Endometrium (tissue), 2 donors: ENCODE results near the gene HSD17B4.
"Not testable (repeated sequence)": the region's sequence is repeated elsewhere in the genome, so short reads cannot be mapped to it uniquely, and the experiment has no call there.

Experiments
- FAIRE-seq: peaks from 2 replicates; lab custom pipeline; 2012; peaks lifted over from hg19 to GRCh38; lab: Jason Lieb, UNC
- donor health status: control.
- donor health status: control.

HSD17B4 gene

DNA sequence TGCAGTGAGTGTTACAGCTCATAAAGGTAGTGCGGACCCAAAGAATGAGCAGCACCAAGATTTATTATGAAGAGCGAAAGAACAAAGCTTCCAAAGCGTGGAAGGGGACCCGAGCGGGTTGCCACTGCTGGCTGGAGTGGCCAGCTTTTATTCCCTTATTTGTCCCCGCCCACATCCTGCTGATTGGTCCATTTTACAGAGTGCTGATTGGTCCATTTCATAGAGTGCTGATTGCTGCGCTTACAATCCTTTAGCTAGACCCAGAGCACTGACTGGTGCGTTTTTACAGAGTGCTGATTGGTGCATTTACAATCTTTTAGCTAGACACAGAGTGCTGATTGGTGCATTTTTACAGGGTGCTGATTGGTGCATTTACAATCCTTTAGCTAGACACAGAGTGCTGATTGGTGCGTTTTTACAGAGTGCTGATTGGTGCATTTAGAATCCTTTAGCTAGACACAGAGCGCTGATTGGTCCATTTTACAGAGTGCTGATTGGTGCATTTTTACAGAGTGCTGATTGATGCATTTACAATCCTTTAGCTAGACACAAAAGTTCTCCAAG lies 19.5 kb upstream of the HSD17B4 start:
- FAIRE-seq = not testable (repeated sequence)

DNA sequence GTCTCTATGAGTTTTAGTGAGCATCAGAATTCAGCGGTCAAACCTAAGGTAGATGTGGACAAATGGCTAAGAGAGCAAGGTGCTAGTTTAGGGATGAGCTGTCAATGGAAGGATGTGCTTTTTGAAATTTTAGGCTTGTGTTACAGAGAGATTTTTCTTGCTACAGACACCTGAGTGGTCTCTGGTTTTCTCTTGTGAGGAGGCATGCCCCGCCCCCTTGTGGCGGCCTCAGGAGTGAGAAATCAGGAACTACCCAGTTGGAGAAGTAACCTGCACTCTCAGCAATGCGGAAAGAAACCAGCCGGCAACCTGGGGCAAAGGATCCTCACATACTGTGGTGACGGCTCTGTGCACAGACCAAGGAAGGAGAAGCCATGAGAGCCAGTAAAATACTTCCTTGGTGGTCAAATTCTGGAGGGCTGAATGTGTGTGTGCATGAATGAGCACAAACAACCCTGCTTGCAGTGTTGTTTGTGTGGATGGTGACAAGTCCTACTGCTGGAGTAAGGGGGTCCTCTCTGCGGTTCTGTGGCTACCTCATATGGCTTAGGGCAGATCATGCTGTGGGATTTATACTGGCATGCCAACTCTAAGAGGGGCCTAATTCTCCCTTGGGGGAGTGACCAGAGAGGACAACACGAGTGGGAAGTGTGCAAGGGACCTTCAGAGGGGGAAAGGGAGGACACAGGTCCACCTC lies 16.7 kb upstream of the HSD17B4 start:
- FAIRE-seq = no peak

DNA sequence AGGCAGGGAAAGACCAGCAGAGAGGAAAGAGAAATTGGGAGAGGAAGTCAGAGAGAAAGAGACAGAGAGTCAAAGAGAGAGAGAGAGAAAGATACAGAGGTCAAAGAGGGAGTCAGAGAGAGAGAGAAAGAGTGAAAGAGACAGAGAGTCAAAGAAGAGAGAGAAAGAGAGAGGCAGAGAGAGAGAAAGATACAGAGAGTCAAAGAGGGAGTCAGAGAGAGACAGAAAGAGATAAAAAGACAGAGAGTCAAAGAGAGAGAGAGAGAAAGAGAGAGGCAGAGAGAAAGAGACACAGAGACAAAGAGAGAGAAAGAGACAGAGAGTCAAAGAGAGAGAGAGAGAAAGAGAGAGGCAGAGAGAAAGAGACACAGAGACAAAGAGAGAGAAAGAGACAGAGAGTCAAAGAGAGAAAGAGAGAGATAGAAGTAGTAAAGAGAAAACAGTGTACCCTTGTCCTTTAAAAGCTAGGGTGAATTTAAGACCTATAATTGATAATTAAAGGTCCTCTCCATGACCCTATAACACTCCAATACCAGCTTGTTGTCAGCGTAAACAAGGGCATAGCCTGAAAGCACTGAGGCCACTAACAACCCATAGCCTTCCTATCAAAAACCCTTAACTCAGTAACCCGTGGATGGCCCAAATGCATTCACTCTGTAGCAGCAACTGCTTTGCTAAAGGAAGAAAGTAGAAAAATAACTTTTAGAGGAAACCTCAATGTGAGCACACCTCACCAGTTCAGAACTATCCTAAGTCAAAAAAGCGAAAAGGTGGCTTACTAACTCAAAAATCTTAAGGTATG lies 14.3 kb upstream of the HSD17B4 start:
- not testable (repeated sequence) for FAIRE-seq

DNA sequence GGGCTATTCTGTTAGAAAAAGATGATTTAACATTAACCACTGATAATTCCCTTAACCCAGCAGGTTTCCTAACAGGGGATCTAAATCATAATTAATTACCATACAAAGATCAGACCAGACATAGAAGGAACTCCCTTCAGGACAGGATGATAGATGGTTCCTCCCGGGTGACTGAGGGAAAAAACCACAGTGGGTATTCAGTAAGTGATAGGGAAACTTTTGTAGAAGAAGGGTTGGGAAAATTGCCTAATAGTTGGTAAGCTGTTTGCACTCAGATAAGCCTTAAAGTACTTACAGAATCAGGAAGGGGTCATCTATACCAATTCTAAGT lies 13.7 kb upstream of the HSD17B4 start:
- FAIRE-seq = not testable (repeated sequence)

DNA sequence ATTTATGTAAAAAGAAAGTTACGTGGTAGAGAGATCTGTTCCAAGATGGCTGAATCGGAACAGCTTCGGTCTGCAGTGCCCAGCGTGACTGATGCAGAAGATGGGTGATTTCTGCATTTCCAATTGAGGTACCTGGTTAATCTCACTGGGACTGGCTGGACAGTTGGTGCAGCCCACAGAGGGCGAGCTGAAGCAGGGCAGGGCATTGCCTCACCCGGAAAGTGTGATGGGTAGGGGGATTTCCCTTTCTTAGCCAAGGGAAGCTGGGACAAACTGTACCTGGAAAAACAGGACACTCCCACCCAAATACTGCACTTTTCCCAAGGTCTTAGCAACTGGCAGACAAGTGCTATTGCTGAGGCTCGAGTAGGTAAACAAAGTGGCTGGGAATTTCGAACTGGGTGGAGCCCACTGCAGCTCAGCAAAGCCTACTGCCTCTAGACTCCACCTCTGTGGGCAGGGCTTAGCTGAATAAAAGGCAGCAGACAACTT lies 13.1 kb upstream of the HSD17B4 start:
- no peak for FAIRE-seq

DNA sequence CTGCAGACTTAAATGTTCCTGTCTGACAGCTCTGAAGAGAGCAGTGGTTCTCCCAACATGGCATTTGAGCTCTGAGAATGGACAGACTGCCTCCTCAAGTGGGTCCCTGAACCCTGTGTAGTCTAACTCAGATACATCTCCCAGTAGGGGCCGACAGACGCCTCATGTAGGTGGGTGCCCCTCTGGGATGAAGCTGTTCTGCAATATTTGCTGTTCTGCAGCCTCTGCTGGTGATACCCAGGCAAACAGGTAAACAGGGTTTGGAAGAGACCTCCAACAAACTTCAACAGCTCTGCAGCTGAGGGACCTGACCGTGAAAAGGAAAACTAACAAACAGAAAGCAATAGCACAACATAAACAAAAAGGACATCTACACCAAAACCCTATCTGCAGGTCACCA lies 12.7 kb upstream of the HSD17B4 start:
- FAIRE-seq = not testable (repeated sequence)

DNA sequence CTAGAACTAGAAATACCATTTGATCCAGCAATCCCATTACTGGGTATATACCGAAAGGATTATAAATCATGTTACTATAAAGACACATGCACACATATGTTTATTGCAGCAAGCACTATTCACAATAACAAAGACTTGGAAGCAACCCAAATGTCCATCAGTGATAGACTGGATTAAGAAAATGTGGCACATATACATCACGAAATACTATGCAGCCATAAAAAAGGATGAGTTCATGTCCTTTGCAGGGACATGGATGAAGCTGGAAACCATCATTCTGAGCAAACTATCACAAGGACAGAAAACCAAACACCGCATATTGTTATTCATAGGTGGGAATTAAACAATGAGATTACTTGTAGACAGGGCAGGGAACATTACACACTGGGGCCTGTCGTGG lies 7.7 kb upstream of the HSD17B4 start:
- FAIRE-seq = not testable (repeated sequence)

DNA sequence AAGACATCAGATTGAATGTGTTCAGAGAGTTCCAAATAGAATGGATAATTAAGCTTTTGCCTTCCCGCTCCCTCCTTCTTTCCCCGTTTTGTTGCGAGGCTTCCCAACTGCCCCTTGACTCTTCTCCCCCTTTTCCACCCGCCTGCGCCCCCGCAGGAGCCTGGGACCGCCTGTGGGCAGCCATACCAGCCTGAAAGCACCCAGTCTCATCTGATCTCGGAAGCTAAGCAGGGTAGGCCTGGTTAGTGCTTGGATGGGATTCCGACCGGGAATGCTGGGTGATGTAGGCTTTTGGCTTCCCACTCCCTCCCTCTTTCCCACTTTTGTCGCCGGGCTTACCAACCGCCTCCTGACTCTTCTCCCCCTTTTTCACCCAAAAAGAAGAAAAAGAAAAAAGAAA lies 6.8 kb upstream of the HSD17B4 start:
- FAIRE-seq = no peak

DNA sequence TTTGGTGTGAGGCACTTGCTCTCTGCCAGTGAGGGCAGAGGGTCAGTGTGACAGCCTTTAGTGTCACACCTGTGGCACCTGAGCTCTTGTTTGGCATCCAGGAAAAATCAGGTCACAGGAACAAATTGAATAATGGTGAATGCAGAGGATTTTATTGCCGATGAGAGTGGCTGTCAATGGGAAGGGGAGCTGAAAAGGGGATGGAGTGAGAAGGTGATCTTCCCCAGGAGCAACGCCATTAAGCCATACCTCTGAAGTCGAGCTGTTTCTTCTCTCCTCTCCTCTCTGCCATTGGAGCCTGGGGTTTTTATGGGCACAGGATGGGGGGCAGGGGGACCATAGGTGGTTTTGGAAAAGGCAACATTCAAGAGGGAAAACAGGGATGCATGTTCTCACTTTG lies 2.4 kb upstream of the HSD17B4 start:
- no peak for FAIRE-seq

DNA sequence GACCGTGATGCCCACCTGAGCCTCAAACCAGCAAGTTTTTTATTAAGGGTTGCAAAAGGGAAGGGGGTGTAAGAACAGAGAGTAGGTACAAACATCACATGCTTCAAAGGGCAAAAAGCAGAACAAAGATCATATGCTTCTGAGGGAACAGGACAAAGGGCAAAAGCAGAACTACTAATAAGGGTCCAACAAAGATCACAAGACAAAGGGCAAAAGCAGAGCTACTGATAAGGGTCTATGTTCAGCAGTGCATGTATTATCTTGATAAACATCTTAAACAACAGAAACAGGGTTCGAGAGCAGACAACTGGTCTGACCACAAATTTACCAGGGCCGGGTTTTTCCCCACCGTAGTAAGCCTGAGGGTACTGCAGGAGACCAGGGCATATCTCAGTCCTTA lies 1.7 kb upstream of the HSD17B4 start:
- not testable (repeated sequence) for FAIRE-seq

DNA sequence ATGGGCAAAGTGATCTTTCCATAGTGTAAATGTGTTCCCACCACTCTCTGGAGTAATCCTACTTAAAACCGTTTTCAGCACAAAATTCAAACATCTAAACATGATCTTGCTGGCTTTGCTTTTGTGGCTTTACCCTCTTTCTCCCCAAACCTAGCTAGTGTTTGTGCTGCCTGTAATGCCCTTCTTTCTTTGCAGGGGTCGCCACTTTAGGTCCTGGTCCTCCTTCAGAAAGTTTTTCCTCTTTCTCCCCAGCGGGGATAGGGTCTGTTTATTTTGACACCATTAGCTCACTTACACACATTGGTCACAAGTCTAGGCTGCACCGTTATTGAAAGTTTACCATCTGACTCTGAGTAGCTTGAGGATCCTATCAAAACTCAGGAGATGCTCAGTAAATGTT lies 736 bp upstream of the HSD17B4 start:
- no peak for FAIRE-seq

DNA sequence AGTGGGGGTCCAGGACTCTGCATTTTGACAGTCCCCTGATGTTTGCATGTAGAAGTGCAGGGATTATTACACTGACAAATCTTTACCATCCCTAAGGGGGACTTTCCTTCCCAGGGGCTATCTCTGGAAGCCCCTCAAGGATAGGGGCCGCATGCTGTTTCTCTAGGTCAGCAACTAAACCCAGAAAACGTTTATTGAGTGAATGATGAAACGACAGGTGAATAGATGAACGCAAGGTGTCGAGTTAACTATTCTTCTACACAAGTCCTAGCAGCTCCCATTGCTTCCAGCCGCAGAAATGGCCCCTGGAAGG lies 281 bp upstream of the HSD17B4 start:
- no peak for FAIRE-seq

DNA sequence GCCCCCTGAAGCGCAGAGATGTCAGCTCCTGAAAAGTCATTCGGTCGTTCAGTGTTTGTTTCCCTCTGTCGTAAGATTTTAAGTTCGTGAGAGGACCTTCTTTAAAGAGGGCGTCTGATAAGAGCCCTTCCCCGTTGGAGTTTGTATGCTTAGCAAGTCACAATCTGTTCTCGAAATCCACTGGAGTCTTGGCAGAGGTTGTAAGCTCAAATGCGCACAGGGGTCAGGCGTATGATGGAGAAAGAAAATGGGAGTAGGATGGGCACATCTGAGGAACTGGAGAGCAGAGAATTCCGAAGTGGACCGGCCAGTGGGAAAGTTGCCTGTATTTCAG lies 710 bp downstream of the HSD17B4 start:
- no peak for FAIRE-seq

DNA sequence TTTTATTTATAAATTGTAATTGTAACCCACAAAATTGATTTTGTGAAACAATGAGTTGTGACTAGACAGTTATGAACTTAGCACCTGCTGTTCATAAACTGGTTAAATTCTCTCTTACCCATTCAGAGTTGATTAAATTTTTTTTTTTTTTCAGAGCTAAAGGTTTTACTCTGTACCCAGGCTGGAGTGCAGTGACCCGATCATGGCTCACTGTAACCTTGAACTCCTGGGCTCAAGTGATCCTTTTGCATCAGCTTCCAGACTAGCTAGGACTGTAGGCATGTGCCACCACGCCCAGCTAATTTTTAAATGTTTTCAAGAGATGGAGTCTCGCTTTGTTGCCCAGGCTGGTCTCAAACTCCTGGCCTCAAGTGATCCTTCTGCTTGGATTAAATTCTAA lies 1.9 kb downstream of the HSD17B4 start:
- no peak for FAIRE-seq

DNA sequence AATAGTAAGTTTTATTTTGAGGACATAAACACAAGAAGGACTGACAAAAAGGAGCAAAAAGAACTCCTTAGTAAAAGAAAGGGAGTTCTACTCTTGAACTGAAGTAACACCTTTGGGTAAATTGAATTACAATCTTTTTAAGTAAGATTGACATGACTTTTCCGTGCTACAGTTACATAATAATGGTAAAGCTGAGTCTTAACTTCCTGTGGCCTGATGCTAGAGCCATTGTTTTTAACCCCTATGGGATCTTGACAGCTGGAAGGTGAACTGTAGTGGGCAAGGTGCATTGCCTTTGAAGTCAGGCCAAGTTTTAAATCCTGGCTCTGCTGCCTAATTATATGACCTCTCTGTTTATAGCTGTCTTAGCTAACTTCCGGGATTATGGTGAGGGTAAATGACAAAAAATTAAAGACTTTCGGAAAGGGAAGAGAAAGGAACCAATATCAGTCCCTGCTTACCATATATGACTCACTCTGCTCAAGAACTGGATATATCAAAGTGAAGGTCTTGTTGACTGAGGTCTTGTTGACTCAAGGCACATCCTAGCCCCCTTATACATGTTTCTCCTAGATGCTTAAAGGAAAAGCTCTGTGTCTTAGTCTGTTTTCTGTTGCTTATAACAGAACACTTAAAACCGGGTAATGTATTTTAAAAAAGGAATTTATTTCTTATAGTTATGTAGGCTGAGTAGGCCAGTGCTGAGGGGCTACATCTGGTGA lies 6.8 kb downstream of the HSD17B4 start:
- no peak for FAIRE-seq

DNA sequence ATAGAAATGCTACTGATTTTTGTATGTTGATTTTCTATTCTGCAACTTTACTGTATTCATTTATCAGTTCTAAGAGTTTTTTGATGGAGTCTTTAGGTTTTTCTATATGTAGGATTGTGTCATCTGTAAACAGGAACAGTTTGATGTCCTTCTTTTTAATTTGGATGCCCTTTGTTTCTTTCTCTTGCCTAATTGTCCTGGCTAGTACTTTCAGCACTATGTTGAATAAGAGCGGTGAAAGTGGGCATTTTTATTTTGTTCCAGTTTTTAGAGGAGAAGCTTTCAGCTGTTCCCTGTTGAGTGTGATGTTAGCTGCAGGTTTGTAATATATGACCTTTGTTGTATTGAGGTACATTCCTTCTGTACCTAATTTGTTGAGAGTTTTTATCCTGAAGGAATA lies 13.3 kb downstream of the HSD17B4 start:
- no peak for FAIRE-seq

DNA sequence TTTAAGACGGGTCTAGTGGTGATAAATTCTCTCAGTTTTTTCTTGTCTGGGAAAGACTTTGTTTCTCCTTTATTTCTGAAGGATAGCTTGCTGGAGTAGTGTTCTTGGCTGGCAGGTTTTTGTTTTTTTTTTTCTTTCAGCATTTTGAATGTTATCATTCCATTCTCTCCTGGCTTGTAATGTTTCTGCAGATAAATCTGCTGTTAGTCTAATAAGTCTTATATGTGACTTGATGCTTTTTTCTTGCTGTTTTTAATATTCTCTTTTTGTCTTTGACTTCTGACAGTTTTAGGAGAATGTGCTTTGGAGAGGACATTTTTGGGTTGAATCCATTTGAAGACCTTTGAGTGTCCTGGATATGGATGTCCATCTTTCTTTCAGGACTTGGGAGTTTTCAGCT lies 16.0 kb downstream of the HSD17B4 start:
- no peak for FAIRE-seq

DNA sequence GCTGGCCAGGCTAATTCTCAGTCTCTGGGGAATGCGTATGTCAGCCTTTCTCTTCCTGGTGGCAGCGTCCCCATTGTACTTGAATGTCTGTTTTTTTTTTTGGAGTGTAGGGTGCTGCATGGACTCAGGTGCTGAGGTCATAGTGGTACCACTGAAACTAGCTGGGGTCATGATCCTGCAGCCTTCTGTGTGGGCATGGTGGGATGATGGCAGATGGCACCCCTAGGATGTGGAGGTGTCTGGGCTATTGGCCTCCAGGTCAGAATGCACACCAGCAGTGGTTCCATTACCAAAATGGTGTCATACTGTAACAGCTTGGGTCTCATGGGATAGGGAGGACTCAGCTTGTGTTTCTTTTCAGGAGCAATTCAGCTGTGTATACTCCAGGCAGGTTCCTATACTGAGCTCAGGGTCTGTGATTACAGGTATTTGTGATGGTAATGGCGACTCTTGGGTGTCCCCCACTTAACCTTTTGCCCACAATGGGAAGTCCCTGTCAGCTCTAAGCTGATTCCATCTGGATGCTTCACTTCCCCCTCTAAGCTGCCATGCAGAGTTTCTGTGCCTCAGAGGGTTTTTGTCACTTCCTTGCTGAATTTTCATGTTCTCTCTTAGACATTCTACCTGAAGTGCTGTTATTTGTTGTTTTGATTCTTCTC lies 17.9 kb downstream of the HSD17B4 start:
- no peak for FAIRE-seq

DNA sequence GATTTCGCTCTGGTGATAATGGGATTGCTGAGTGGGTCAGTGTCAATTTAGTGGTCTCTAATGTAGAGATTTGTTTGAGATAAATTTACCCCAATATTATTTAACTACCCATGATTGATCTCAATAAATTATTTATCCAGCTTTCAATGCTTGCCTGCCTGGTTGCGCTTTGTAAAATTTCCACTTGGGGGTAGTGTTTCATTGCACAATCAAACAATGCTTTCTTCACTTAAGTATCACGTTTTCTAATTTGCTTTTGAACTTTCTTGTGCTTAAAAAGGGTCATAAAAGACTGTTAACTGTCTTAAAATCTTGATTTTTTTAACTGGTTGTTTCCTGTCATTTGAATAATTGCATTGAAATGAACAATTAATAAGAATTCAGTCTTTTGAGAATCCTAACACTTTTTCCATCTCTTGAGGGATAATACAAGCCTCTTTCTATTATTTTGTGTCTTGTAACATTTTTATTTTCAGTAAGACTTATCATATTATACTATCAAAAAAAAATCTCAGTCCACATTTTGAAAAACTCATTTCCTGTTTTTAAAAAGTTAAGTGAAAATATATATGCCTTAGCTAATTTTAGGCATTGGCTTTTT lies 18.7 kb downstream of the HSD17B4 start:
- FAIRE-seq = peak; percentile 95

DNA sequence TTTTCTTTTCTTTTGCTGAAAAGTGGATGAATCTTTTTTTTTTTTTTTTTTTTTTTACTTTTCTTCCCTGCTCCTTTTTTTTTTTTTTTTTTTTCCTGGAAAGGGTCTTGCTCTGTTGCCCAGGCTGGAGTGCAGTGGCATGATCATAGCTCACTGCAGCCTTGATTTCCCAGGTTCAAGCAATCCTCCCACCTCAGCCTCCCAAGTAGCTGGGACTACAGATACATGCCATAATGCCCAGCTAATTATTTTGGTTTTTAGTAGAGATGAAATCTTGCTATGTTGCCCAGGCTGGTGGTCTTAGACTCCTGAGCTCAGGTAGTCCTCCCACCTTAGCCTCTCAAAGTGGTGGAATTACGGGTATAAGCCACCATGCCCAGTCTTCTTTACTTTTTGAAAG lies 20.9 kb downstream of the HSD17B4 start:
- no peak for FAIRE-seq

DNA sequence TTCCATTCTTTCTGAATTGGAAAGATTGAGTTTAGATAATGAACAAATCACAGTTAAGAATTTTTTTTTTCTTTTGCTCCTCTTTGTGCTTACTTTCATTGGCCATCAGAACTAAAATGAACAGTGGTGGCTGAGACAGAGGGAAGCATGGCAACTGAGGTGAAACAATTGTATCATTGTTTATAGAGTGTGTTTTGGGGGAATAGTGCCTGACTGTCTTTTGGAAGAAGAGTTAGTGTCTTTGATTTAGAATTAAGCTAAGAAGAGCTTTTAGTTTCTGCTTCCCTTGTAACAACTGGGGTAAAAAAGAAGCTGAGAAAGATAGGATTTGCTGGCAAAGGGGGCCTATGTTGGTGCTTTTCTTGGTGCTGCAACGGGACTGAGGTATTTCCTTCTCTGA lies 24.0 kb downstream of the HSD17B4 start:
- no peak for FAIRE-seq

DNA sequence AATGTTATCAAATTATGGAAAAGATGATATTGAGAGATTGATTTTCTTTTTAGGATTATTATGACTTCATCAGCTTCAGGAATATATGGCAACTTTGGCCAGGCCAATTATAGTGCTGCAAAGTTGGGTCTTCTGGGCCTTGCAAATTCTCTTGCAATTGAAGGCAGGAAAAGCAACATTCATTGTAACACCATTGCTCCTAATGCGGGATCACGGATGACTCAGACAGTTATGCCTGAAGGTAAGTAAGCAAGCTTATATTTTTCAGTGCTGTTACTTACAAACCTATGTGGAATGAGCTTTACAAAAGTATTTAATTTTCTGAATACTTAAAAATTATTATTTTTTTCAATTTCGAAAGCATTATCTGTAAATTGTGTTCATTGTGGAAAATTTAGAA lies 26.5 kb downstream of the HSD17B4 start:
- FAIRE-seq = no peak
